T follicular helper cell (primary cell): ENCODE measurements around the gene TNFAIP3.

Experiments used
- DNase-seq: peaks from one replicate; pipeline ENCODE4 v3.0.0-alpha.2; 2020; ENCODE audit warnings: low read depth

The TNFAIP3 gene

GRCh38 chr6:137902699-137903098 lies 35.6 kb downstream of the TNFAIP3 start:
- no peak for DNase-seq

GRCh38 chr6:137903274-137903932 lies 36.3 kb downstream of the TNFAIP3 start:
- DNase-seq, result no peak

- DNase-seq, result no peak
Measured at GRCh38 chr6:137903933-137904821, 37.1 kb downstream of the TNFAIP3 start.

- DNase-seq, result peak; percentile 15
Measured at GRCh38 chr6:137904822-137905617, 38.0 kb downstream of the TNFAIP3 start.

GRCh38 chr6:137906020-137906472 lies 39.0 kb downstream of the TNFAIP3 start:
- no peak for DNase-seq

GRCh38 chr6:137907170-137907569 lies 40.1 kb downstream of the TNFAIP3 start:
- DNase-seq, result no peak

GRCh38 chr6:137909533-137909932 lies 42.5 kb downstream of the TNFAIP3 start:
- DNase-seq, result no peak

- DNase-seq, result no peak
Measured at GRCh38 chr6:137910424-137910834, 43.4 kb downstream of the TNFAIP3 start.

- no peak for DNase-seq
Measured at GRCh38 chr6:137910843-137911456, 43.9 kb downstream of the TNFAIP3 start.

GRCh38 chr6:137911675-137912191 lies 44.7 kb downstream of the TNFAIP3 start:
- no peak for DNase-seq

- DNase-seq, result no peak
Measured at GRCh38 chr6:137912813-137913212, 45.8 kb downstream of the TNFAIP3 start.

- no peak for DNase-seq
Measured at GRCh38 chr6:137913434-137913833, 46.4 kb downstream of the TNFAIP3 start.

- no peak for DNase-seq
Measured at GRCh38 chr6:137913996-137914529, 47.0 kb downstream of the TNFAIP3 start.

- DNase-seq, result no peak
Measured at GRCh38 chr6:137914530-137915193, 47.6 kb downstream of the TNFAIP3 start.

GRCh38 chr6:137915790-137916189 lies 48.7 kb downstream of the TNFAIP3 start:
- no peak for DNase-seq

- DNase-seq, result no peak
Measured at GRCh38 chr6:137917551-137918325, 50.7 kb downstream of the TNFAIP3 start.

- DNase-seq, result no peak
Measured at GRCh38 chr6:137919502-137919823, 52.4 kb downstream of the TNFAIP3 start.

GRCh38 chr6:137919837-137920730 lies 53.0 kb downstream of the TNFAIP3 start:
- no peak for DNase-seq

GRCh38 chr6:137921823-137922222 lies 54.8 kb downstream of the TNFAIP3 start:
- DNase-seq, result no peak
